GM13976 (cell line): ENCODE results near the gene N4BP2L2.

Experiments used
- DNase-seq: peaks from one replicate; pipeline ENCODE4 v3.0.0; 2012; ENCODE audit warnings: low spot score
- in situ Hi-C: fragments of 300-500 bp; cut with MboI; formaldehyde crosslinking; loops from one replicate; pipeline ENCODE4 v1.12.0; 2022; ENCODE audit warnings: low sequenced_read_pairs, mixed read lengths, inconsistent platforms; ENCODE audit not compliant: unreplicated experiment
- TF ChIP-seq, protein P1 (sequence below): IDR thresholded peaks from 2 replicates; pipeline ENCODE4 v1.5.1; 2012; ENCODE audit warnings: borderline replicate concordance, mild to moderate bottlenecking; ENCODE audit not compliant: insufficient read depth; ENCODE audit errors: extremely low read depth, missing control alignments, control extremely low read depth

The N4BP2L2 gene

DNA sequence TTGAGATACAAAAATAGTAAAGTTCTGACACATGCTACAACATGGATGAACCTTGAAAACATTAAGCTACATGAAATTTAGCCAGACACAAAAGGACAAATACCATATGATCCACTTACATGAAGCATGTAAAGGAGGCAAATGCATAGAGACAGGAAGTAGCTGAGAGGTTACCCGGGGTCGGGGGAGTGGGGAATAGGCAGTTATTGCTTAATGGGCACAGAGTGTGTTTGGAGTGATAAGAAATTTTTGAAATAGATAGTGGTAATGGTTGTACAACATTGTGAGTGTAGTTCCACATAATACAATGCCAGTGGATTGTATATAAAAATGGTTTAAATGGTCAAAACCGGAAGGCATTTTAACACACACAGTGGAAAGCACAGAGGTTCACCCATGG lies 115.0 kb downstream of the N4BP2L2 start:
- no peak for DNase-seq
- in situ Hi-C loops: no loop called here
- TF ChIP-seq, protein P1, sequence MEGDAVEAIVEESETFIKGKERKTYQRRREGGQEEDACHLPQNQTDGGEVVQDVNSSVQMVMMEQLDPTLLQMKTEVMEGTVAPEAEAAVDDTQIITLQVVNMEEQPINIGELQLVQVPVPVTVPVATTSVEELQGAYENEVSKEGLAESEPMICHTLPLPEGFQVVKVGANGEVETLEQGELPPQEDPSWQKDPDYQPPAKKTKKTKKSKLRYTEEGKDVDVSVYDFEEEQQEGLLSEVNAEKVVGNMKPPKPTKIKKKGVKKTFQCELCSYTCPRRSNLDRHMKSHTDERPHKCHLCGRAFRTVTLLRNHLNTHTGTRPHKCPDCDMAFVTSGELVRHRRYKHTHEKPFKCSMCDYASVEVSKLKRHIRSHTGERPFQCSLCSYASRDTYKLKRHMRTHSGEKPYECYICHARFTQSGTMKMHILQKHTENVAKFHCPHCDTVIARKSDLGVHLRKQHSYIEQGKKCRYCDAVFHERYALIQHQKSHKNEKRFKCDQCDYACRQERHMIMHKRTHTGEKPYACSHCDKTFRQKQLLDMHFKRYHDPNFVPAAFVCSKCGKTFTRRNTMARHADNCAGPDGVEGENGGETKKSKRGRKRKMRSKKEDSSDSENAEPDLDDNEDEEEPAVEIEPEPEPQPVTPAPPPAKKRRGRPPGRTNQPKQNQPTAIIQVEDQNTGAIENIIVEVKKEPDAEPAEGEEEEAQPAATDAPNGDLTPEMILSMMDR: no peak

DNA sequence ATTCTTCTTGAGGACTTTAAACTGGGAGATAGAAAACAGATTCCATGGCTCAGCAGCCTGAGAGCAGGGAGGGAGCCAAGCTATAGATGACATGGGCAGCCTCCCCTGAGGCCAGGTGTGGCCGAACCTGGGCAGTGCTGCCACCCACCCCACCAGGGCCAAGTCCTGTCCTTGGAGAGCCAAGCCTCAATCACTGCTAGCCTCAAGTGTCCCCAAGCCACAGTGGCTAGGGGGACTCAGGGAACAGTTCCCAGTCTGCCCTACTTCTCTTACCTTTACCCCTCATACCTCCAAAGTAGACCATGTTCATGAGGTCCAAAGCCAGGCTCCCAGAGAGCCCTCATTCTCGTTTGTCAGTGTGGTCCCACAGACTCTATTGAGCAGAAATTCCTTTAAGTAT lies 118.7 kb downstream of the N4BP2L2 start:
- TF ChIP-seq, protein P1: no peak
- no peak for DNase-seq
- in situ Hi-C loops: no loop called here

DNA sequence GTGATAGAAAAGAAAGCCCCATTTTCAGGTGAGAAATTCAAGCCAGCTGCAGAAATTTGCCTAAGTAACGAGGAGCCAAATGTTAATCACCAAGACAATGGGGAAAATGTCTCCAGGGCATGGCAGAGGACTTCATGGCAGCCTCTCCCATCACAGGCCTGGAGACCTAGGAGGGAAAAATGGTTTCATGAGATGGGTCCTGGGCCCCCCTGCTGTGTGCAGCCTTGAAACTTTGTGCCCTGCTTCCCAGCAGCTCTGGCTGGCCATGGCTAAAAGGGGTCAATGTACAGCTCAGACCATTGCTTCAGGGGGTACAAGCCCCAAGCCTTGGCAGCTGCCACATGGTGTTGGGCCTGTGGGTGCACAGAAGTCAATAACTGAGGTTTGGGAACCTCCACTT lies 120.6 kb downstream of the N4BP2L2 start:
- no peak for DNase-seq
- TF ChIP-seq, protein P1: no peak
- in situ Hi-C loops: no loop called here

DNA sequence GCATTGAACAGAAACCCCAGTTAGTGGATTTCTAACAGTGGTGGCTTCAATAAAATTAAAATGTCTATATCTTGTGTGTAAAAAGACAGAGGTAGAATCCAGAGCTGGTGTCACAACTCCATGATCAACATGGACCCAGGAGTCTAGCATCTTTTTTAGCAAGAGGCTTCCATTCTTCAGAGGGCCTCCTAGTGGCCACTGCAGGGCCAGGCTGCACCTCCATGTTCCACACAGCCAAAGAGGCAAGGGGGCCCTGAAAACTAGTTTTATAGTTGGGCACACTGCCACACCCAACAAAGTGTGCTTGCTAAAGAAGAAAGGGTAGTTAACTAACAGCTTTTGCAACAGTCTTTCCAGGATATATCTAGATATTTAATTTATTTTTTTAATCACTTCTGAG lies 123.6 kb downstream of the N4BP2L2 start:
- no peak for DNase-seq
- TF ChIP-seq, protein P1: peak; percentile 16
- in situ Hi-C loops: no loop called here

DNA sequence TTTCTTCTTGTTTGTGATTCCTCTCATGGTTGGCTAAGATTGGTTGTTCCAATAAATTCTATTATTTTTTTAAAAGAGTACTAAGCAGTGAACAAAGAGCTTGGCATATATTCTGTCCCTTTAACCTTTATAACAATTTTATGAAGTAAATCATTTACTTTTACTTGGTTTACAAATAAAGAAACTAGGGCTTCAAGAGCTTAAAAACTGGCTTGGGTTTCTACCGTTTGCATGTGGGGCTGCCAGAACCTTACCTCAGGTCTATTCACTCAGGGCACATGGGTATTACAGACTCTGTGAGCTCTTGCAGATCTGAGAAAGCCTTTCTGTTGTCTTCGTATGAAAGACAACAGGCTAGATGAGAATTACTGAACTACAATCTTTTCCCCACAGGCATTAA lies 124.0 kb downstream of the N4BP2L2 start:
- TF ChIP-seq, protein P1: no peak
- no peak for DNase-seq
- in situ Hi-C loops: no loop called here

DNA sequence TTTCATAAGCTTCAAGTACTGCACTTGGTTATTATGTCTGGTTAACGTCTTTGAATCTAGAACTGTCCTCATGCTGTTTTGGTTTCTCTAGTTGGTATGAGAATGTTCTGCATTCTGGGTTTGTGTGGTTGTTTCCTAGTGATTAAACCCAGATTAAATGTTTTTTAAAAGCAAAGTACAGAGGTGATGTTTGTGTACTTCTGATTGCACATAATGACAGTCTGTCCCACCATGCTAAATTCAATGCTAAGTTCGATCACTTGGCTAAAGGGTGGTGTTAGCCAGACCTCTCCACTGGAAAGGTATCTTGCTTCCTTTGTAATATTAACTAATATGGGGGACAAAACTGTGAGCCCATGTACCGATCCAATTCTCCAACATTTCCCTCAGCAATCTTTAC lies 125.3 kb downstream of the N4BP2L2 start:
- TF ChIP-seq, protein P1: no peak
- in situ Hi-C loops: no loop called here
- DNase-seq: no peak
